ENCODE measurements around the gene CES5A.
"Not testable (repeated sequence)": the region's sequence is repeated elsewhere in the genome, so short reads cannot be mapped to it uniquely, and the experiment has no call there.

The CES5A gene, protein sequence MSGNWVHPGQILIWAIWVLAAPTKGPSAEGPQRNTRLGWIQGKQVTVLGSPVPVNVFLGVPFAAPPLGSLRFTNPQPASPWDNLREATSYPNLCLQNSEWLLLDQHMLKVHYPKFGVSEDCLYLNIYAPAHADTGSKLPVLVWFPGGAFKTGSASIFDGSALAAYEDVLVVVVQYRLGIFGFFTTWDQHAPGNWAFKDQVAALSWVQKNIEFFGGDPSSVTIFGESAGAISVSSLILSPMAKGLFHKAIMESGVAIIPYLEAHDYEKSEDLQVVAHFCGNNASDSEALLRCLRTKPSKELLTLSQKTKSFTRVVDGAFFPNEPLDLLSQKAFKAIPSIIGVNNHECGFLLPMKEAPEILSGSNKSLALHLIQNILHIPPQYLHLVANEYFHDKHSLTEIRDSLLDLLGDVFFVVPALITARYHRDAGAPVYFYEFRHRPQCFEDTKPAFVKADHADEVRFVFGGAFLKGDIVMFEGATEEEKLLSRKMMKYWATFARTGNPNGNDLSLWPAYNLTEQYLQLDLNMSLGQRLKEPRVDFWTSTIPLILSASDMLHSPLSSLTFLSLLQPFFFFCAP

DNA sequence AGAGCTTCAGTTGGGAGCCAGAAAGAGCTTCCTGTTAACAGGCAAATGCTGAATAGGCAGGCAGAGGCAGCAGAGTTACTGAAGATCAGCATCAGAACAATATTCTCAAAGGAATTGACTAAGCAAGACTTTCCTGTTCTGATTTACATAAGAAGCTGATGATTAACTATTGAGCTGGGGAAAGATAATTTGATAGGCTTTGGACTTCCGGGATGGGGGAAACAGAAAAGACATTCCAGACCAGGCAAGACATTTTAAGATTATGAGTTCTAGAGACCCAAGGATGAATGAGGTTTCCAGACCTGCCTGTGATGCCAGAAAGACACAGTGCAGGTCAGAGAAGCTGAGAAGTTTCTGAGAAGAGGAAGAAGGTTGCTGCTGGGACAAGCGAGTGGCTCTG lies at the start of gene CES5A:
TSS of gene CES5A (minus strand) at position 101 of the 400 bp plus-strand sequence. CDS start 152 bp downstream, outside the sequence.
- DNase-seq, result no peak

- no peak for DNase-seq
These were observed 47.5 kb upstream of the CES5A start for GRCh38 chr16:55922662-55923061.

GRCh38 chr16:55917373-55918160 lies 42.4 kb upstream of the CES5A start:
- DNase-seq, result no peak

- no peak for DNase-seq
These were observed 40.1 kb upstream of the CES5A start for GRCh38 chr16:55915096-55915827.

GRCh38 chr16:55914383-55914782 lies 39.2 kb upstream of the CES5A start:
- DNase-seq, result no peak

DNA sequence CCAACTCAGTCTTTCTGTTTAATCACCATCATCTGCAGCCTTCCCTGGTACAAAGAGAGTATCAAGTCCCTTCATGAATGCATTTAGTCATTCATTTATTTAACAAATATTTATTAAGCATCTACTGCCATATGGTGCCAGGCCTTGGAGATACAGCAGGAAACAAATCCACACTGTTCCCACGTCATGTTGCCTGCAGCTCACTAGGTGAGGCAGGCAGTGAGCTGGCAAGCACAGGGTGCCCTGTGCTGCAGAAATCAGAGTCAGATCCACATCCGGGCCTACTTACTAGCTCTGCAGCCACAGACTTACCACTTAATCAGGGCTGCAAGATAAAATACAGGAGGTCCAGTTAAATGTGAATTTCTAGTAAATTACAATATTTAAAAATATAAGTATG lies 38.5 kb upstream of the CES5A start:
- no peak for DNase-seq

DNA sequence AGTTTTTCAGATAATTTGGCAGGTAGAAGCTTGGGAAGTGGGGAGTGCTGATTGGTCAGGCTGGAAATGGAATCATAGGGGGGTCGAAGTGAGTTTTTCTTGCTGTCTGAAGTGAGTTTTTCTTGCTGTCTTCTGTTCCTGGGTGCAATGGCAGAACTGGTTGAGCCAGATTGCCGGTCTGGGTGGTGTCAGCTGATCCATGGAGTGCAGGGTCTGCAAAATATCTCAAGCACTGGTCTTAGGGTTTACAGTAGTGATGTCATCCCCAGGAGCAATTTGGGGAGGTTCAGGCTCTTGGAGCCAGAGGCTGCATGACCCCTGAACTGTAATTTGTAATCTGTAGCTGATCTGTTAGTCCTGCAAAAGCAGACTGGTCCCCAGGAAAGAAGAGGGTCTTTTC lies 37.9 kb upstream of the CES5A start:
- DNase-seq, result not testable (repeated sequence)

GRCh38 chr16:55912022-55912421 lies 36.8 kb upstream of the CES5A start:
- no peak for DNase-seq

- no peak for DNase-seq
These were observed 36.4 kb upstream of the CES5A start for GRCh38 chr16:55911616-55912015.

GRCh38 chr16:55909876-55910275 lies 34.7 kb upstream of the CES5A start:
- DNase-seq, result no peak

- DNase-seq, result no peak
These were observed 33.5 kb upstream of the CES5A start for GRCh38 chr16:55908641-55909040.

GRCh38 chr16:55907661-55908060 lies 32.5 kb upstream of the CES5A start:
- no peak for DNase-seq

DNA sequence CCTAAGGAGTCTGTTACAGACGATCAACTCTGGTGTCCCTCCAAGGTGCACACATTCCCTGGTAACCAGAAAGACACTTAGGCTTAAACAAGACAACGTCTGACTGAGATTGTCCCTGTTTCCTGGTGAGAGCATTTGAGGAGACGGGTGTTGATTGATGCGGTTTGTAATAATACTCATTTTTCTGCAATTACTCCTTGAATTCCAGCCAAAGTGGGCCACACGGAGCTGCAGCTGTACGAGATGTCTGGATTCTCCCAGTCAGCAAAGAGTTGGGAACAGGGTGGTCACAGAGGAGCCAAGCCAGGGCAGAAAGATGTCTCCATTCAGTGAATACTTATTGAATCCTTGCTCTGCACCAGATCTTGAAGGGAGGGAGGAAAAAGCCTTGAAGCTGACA lies 30.9 kb upstream of the CES5A start:
- DNase-seq, result no peak

DNA sequence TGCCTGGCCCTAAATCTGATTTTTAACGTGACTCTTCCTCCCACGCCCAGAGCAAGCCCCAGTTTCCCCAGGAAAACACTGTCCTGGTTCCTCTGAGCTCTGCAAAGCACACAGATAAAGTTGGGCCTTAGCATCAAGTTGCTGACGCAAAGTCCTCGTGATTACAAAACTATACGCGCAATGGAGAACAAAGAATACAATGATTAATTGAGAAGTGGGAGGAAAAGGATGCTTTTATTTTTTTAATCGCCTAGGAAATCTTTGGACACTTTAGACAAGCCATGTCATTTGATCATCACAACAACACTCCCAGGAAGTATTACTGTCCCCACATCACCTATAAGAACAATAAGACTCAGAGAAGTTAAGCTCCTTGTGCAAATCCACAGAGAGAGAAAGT lies 30.5 kb upstream of the CES5A start:
- DNase-seq, result no peak

- DNase-seq, result no peak
These were observed 26.5 kb upstream of the CES5A start for GRCh38 chr16:55901566-55902217.

- no peak for DNase-seq
These were observed 25.6 kb upstream of the CES5A start for GRCh38 chr16:55900616-55901393.

GRCh38 chr16:55899857-55900256 lies 24.7 kb upstream of the CES5A start:
- DNase-seq, result no peak

GRCh38 chr16:55898592-55898991 lies 23.4 kb upstream of the CES5A start:
- DNase-seq, result no peak

DNA sequence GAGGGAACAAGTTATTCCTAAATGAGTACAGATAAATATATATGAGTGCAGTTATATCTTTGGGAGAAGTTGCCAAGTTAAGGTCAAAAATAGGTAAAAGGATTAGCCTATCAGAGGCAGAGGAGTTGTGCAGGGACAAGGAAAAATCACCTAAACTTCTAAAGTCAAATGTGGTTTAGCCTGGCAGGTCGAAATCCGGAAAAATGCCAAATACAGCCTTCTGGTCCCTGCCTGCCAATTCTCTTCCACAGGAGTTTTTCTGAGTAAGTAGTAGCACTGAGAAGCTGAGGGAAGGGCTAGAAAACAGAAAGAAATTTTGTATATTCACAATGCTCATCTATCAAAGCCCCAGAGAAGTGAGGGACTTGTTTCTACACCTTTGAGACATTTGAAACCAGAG lies 17.6 kb upstream of the CES5A start:
- DNase-seq, result no peak

DNA sequence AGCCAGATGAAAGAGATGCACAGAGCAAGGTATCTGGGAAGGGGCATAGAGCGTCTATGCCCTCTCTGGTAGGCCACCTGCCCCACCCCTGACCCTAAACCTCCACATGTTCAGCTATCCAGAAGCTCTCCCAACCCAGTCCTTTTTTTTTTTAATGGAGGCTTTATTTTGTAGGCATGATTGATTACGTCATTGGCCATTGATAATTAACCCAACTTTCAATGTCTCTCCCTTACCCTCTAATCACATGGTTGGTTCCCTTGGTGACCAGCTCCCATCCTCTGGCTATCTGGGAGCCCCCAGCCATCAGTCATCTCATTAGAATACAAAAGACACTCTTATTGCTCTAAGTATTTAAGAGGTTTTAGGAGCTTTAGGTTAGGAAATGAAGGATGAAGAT lies 14.3 kb upstream of the CES5A start:
- no peak for DNase-seq

- no peak for DNase-seq
These were observed 13.4 kb upstream of the CES5A start for GRCh38 chr16:55888546-55888945.

GRCh38 chr16:55876854-55877253 lies 1.7 kb upstream of the CES5A start:
- DNase-seq, result no peak

Measured in NCI-H1105 treated with DMSO at 0.1 percent for 48 hours (cell line).